Liver (tissue), 3 donors: ENCODE results near the gene TFR2.

Source experiments
- CTCF ChIP-seq: fragments of 150-350 bp; IDR thresholded peaks from 2 replicates; pipeline ENCODE4 v1.5.1; 2017; ENCODE audit warnings: improper control_type of control experiment, low read depth, low read length; ENCODE audit not compliant: missing input control
- FOXA1 ChIP-seq: IDR thresholded peaks from 2 replicates; pipeline ENCODE4 v1.6.1; 2016; ENCODE audit warnings: antibody characterized with exemption
- JUND ChIP-seq, 2 donors: IDR thresholded peaks; 2 replicates each; pipeline ENCODE4 v1.6.1; 2016; ENCODE audit warnings: antibody characterized with exemption in 2 of 2
- RAD21 ChIP-seq, 2 donors: IDR thresholded peaks; 2 replicates each; pipeline ENCODE4 v1.6.1; 2016; ENCODE audit warnings: antibody characterized with exemption in 2 of 2, mild to moderate bottlenecking in 2 of 2
- REST ChIP-seq: IDR thresholded peaks from 2 replicates; pipeline ENCODE4 v1.6.1; 2016; ENCODE audit warnings: antibody characterized with exemption, mild to moderate bottlenecking
- donor health status: healthy.
- donor health status: healthy.

GRCh38 chr7:100668069-100668449 lies 26.7 kb upstream of the TFR2 start:
- no peak for TF ChIP-seq CTCF
- TF ChIP-seq RAD21 (IDR thresholded peaks at IDR 0.05), result no peak
- no peak for TF ChIP-seq REST
- no peak for TF ChIP-seq JUND (IDR thresholded peaks at IDR 0.05)
- no peak for TF ChIP-seq FOXA1
